Smooth muscle cell (in vitro differentiated cells): ENCODE data around the gene ATRIP. TPM values are rescaled to one million over a fixed set of nuclear protein-coding genes. Genes with fewer than 3 reads are reported as not detected.

Experiments
- DNase-seq: peaks from one replicate; lab custom pipeline; 2025; ENCODE audit not compliant: unreplicated experiment; lab: John Stamatoyannopoulos, UW
- H2AFZ ChIP-seq: fragments of 200-600 bp; sonication (generic); 2 replicates; pipeline ENCODE4 v1.6.0; 2016; ENCODE audit warnings: antibody characterized with exemption, low read depth, mild to moderate bottlenecking
- H3F3A ChIP-seq: fragments of 200-600 bp; sonication (generic); 2 replicates; pipeline ENCODE4 v1.6.0; 2017; ENCODE audit warnings: antibody characterized with exemption, low read depth
- H3K27ac ChIP-seq: fragments of 200-600 bp; sonication (generic); 2 replicates; pipeline ENCODE4 v1.5.1; 2016; ENCODE audit warnings: low read depth, mild to moderate bottlenecking
- H3K27me3 ChIP-seq: fragments of 200-600 bp; sonication (generic); 2 replicates; pipeline ENCODE4 v1.6.1; 2016; ENCODE audit warnings: low read depth, mild to moderate bottlenecking
- H3K36me3 ChIP-seq: fragments of 200-600 bp; sonication (generic); 2 replicates; pipeline ENCODE4 v1.5.1; 2016; ENCODE audit warnings: low read depth
- H3K4me1 ChIP-seq: fragments of 200-600 bp; sonication (generic); 2 replicates; pipeline ENCODE4 v1.5.1; 2016; ENCODE audit warnings: low read depth
- H3K4me2 ChIP-seq: fragments of 200-600 bp; sonication (generic); 2 replicates; pipeline ENCODE4 v1.6.0; 2016; ENCODE audit warnings: mild to moderate bottlenecking
- H3K4me3 ChIP-seq: fragments of 200-600 bp; sonication (generic); 2 replicates; pipeline ENCODE4 v1.5.1; 2016; ENCODE audit warnings: mild to moderate bottlenecking
- H3K79me2 ChIP-seq: fragments of 200-600 bp; sonication (generic); 2 replicates; pipeline ENCODE4 v1.6.0; 2016; ENCODE audit warnings: low read depth, mild to moderate bottlenecking
- H3K9ac ChIP-seq: fragments of 200-600 bp; sonication (generic); 2 replicates; pipeline ENCODE4 v1.6.0; 2016; ENCODE audit warnings: low read depth
- H3K9me3 ChIP-seq: fragments of 200-600 bp; sonication (generic); replicated peaks from 2 replicates; pipeline ENCODE4 v1.5.1; 2016; ENCODE audit warnings: low read depth
- H4K20me1 ChIP-seq: fragments of 200-600 bp; sonication (generic); 2 replicates; pipeline ENCODE4 v1.6.0; 2016; ENCODE audit warnings: low read depth
- WGBS: methylation state at CpG from one replicate; pipeline ENCODE4 v1.1.7; 2016; ENCODE audit warnings: low lambda C conversion rate; 5-methylcytosine and 5-hydroxymethylcytosine counted together
- polyA plus RNA-seq: library from polyadenylated mRNA; unstranded; fragments of >200 nt; fragmentation: Nextera tagmentation; extraction: Ambion mirVana; gene quantifications from 2 replicates; pipeline ENCODE4 v1.2.1, GENCODE V29; 2016
- total RNA-seq: library from RNA; depleted of rRNA; stranded (reverse); fragments of >200 nt; gene quantifications from 2 replicates; pipeline ENCODE4 v1.2.3, GENCODE V29; 2014
- TF ChIP-seq, protein P1 (sequence below): fragments of 200-600 bp; sonication (generic); IDR thresholded peaks from 2 replicates; pipeline ENCODE4 v1.5.1; 2017; ENCODE audit warnings: borderline replicate concordance, mild to moderate bottlenecking, antibody characterized with exemption; ENCODE audit not compliant: insufficient read depth, poor library complexity, severe bottlenecking

The ATRIP gene
- total and polyA plus RNA-seq, 2 experiments from 2014 or later = 4.0 to 7.3 TPM

DNA sequence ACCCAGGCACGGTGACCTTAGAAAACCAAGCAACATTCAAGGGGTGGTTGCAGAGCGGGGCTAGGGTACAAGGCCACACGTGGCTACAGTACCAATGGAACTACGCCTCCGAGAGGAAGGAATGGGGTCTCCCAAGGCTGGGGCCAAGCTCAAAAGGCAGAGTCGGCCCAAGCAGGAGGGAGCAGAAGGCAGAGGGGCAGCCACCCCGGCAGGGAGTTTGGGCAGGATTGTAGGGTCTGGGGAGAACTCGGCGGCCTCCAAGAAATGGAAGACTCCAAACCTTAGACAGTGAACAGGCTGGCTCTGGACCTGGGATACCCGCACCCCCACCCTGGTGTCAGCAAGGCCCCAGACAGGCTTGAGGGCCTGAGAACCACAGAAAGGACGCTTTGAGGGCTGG lies 28.7 kb downstream of the ATRIP start:
- 77% methylated on average over 11 of the region's 11 CpGs for WGBS
- DNase-seq = no peak

DNA sequence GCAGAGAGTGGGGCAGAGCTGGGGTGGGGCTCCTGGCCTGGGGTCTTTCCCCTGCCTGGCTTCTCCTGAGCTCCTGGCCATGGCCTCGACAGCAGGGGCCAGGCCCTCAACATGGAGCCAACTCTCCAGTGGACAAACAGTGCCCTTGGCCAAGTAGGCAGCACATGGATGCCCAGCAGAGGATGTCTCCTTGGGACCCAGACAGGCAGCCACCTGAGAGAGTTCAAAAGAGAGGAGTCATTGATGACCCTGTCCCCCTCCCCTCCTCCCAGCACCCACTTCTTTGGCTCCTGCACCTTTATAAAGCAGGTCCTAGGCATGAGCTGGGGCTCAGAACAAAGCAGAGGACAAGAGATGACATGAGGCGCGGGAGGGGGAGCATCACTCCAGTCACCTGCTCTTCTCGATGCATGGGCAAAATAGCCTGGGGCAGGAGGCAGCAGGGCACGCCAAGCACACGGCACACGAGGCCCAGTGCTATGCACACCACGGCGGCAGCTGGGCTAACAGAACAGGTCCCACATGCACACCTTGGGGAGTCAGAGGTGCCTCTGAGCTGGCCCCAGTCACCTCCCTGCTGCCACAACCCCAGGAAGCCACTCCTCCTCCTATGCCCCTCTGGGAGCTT lies 30.0 kb downstream of the ATRIP start:
- Histone ChIP-seq H3K4me3 (no peak overlapping the region), H3K4me2 (no peak overlapping the region), H3K79me2 (peaks cover 12% of the 10 kb centered on the region), H3K36me3 (no peaks in the 10 kb centered on the region), H3F3A (peaks cover 7% of the 10 kb centered on the region), H3K9ac (no peak overlapping the region), H3K4me1 (peaks cover 30% of the 10 kb centered on the region), H3K27me3 (no peaks in the 10 kb centered on the region), H3K27ac (no peak overlapping the region), H3K9me3 (no peaks in the 10 kb centered on the region), H4K20me1 (no peaks in the 10 kb centered on the region), H2AFZ (no peak overlapping the region)
- no peak for DNase-seq
- TF ChIP-seq, protein P1, sequence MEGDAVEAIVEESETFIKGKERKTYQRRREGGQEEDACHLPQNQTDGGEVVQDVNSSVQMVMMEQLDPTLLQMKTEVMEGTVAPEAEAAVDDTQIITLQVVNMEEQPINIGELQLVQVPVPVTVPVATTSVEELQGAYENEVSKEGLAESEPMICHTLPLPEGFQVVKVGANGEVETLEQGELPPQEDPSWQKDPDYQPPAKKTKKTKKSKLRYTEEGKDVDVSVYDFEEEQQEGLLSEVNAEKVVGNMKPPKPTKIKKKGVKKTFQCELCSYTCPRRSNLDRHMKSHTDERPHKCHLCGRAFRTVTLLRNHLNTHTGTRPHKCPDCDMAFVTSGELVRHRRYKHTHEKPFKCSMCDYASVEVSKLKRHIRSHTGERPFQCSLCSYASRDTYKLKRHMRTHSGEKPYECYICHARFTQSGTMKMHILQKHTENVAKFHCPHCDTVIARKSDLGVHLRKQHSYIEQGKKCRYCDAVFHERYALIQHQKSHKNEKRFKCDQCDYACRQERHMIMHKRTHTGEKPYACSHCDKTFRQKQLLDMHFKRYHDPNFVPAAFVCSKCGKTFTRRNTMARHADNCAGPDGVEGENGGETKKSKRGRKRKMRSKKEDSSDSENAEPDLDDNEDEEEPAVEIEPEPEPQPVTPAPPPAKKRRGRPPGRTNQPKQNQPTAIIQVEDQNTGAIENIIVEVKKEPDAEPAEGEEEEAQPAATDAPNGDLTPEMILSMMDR = no peak
- WGBS = 93% methylated on average over 9 of the region's 9 CpGs

More for the DNA sequence above, 28.7 kb downstream of the ATRIP start:
- Histone ChIP-seq H3K27ac (no peak overlapping the region), H3K4me1 (peaks cover 31% of the 10 kb centered on the region), H3K4me2 (no peak overlapping the region), H3K9ac (no peak overlapping the region), H3K79me2 (peaks cover 26% of the 10 kb centered on the region), H2AFZ (no peak overlapping the region), H3K36me3 (no peaks in the 10 kb centered on the region), H3F3A (peaks cover 7% of the 10 kb centered on the region), H3K4me3 (no peak overlapping the region), H4K20me1 (no peaks in the 10 kb centered on the region), H3K27me3 (no peaks in the 10 kb centered on the region), H3K9me3 (no peaks in the 10 kb centered on the region)
- TF ChIP-seq, protein P1 = no peak

DNA sequence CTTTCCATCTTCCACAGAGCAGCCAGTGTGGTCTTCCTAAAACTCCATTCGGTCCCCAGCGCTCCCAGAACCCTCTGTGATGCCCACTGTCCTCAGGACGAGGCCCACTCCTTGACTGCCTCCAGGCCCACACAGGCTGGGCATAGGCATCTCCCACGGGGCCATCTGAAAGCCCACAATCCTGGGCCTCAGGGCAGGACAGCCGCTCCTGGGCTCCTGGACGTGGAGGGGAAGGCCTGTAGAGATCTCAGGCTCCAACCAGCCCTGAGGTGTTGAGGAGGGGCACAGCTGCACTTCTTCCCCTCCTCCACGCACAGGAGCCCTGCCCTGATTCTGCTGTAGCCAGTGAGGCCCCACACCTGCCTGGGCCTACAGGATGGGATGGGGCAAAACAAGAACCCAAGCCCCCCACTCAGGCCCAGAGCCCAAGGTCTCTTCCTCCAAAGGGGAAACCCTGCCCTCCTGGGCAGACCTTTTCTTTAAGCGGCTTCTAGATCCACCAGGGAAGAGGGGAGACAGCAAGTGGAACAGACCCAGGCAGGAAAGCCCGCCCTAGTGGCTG lies 31.5 kb downstream of the ATRIP start:
- Histone ChIP-seq H3K4me2 (no peak overlapping the region), H3K9me3 (no peaks in the 10 kb centered on the region), H3K36me3 (no peaks in the 10 kb centered on the region), H3K27ac (no peak overlapping the region), H3K79me2 (no peaks in the 10 kb centered on the region), H4K20me1 (no peaks in the 10 kb centered on the region), H3K4me3 (no peak overlapping the region), H3K27me3 (no peaks in the 10 kb centered on the region), H2AFZ (no peak overlapping the region), H3F3A (peaks cover 7% of the 10 kb centered on the region), H3K4me1 (peaks cover 20% of the 10 kb centered on the region), H3K9ac (no peak overlapping the region)
- TF ChIP-seq, protein P1 = no peak
- WGBS = 93% methylated on average over 9 of the region's 9 CpGs
- DNase-seq = no peak
